Effector memory CD4-positive, alpha-beta T cell (primary cell): ENCODE measurements around the gene GNG4.
"Not testable (repeated sequence)": the region's sequence is repeated elsewhere in the genome, so short reads cannot be mapped to it uniquely, and the experiment has no call there.

Experiments used
- DNase-seq, 3 donors: peaks; one replicate each; pipeline ENCODE4 v3.0.0-alpha.2; 2020
- H3K27ac ChIP-seq: 2 replicates; pipeline ENCODE4 v1.7.0; 2013; ENCODE audit warnings: mild to moderate bottlenecking, low read length, moderate library complexity; ENCODE audit not compliant: insufficient read depth, poor library complexity, severe bottlenecking
- H3K27me3 ChIP-seq: replicated peaks from 2 replicates; pipeline ENCODE4 v1.7.0; 2013; ENCODE audit warnings: mild to moderate bottlenecking, low read length; ENCODE audit not compliant: insufficient read depth, control insufficient read depth, poor library complexity, severe bottlenecking
- H3K36me3 ChIP-seq: 2 replicates; pipeline ENCODE4 v1.7.0; 2013; ENCODE audit warnings: mild to moderate bottlenecking, low read length, moderate library complexity; ENCODE audit not compliant: control insufficient read depth, insufficient read depth
- H3K4me1 ChIP-seq: 2 replicates; pipeline ENCODE4 v1.7.0; 2013; ENCODE audit warnings: low read length, mild to moderate bottlenecking; ENCODE audit not compliant: control insufficient read depth, insufficient read depth, poor library complexity, severe bottlenecking
- H3K4me3 ChIP-seq: 2 replicates; pipeline ENCODE4 v1.7.0; 2013; ENCODE audit warnings: low read length, low read depth, mild to moderate bottlenecking; ENCODE audit not compliant: insufficient read depth, poor library complexity, severe bottlenecking
- H3K9me3 ChIP-seq: 2 replicates; pipeline ENCODE4 v1.7.0; 2013; ENCODE audit warnings: mild to moderate bottlenecking, low read length, moderate library complexity; ENCODE audit not compliant: control insufficient read depth

GNG4 gene

GRCh38 chr1:235546369-235547155, 103.0 kb downstream of the GNG4 start:
- H3K4me1 ChIP-seq, H3K36me3 ChIP-seq, DNase-seq, H3K27ac ChIP-seq, H3K9me3 ChIP-seq, H3K27me3 ChIP-seq, H3K4me3 ChIP-seq: not testable (repeated sequence)

GRCh38 chr1:235545292-235545930, 104.2 kb downstream of the GNG4 start:
- Histone ChIP-seq H3K9me3 (no peaks in the 10 kb centered on the region), H3K36me3 (no peaks in the 10 kb centered on the region), H3K27me3 (no peaks in the 10 kb centered on the region), H3K4me3 (no peak overlapping the region), H3K4me1 (no peaks in the 10 kb centered on the region), H3K27ac (no peak overlapping the region)
- no peak for DNase-seq

- H3K36me3 ChIP-seq, H3K27me3 ChIP-seq, H3K4me3 ChIP-seq, H3K27ac ChIP-seq, DNase-seq, H3K4me1 ChIP-seq, H3K9me3 ChIP-seq: not testable (repeated sequence)
Measured at GRCh38 chr1:235542845-235543244, 106.7 kb downstream of the GNG4 start.

- Histone ChIP-seq H3K4me3 (no peak overlapping the region), H3K27ac (no peak overlapping the region), H3K36me3 (no peaks in the 10 kb centered on the region), H3K9me3 (no peaks in the 10 kb centered on the region), H3K27me3 (no peaks in the 10 kb centered on the region), H3K4me1 (no peaks in the 10 kb centered on the region)
- DNase-seq, result no peak
Measured at GRCh38 chr1:235533476-235534168, 116.0 kb downstream of the GNG4 start.

- H3K27ac ChIP-seq, result no peak overlapping the region
- no peak overlapping the region for H3K4me3 ChIP-seq
- H3K27me3 ChIP-seq, result no peaks in the 10 kb centered on the region
- no peaks in the 10 kb centered on the region for H3K36me3 ChIP-seq
- no peaks in the 10 kb centered on the region for H3K9me3 ChIP-seq
- no peaks in the 10 kb centered on the region for H3K4me1 ChIP-seq
- no peak for DNase-seq
Measured at GRCh38 chr1:235532360-235532759, 117.2 kb downstream of the GNG4 start.

GRCh38 chr1:235527196-235527814, 122.3 kb downstream of the GNG4 start:
- H3K27ac ChIP-seq, result no peak overlapping the region
- H3K4me1 ChIP-seq, result no peaks in the 10 kb centered on the region
- no peaks in the 10 kb centered on the region for H3K27me3 ChIP-seq
- H3K9me3 ChIP-seq, result no peaks in the 10 kb centered on the region
- no peak overlapping the region for H3K4me3 ChIP-seq
- DNase-seq, result no peak
- H3K36me3 ChIP-seq, result no peaks in the 10 kb centered on the region

- no peak for DNase-seq
- Histone ChIP-seq H3K27ac (no peak overlapping the region), H3K4me3 (no peak overlapping the region), H3K9me3 (no peaks in the 10 kb centered on the region), H3K27me3 (no peaks in the 10 kb centered on the region), H3K4me1 (no peaks in the 10 kb centered on the region), H3K36me3 (no peaks in the 10 kb centered on the region)
Measured at GRCh38 chr1:235525314-235525713, 124.3 kb downstream of the GNG4 start.

- Histone ChIP-seq H3K36me3 (no peaks in the 10 kb centered on the region), H3K4me3 (no peak overlapping the region), H3K9me3 (no peaks in the 10 kb centered on the region), H3K4me1 (no peaks in the 10 kb centered on the region), H3K27me3 (no peaks in the 10 kb centered on the region), H3K27ac (no peak overlapping the region)
- no peak for DNase-seq
Measured at GRCh38 chr1:235516862-235517446, 132.6 kb downstream of the GNG4 start.

GRCh38 chr1:235515844-235516512, 133.6 kb downstream of the GNG4 start:
- DNase-seq, result no peak
- Histone ChIP-seq H3K27ac (no peak overlapping the region), H3K4me3 (no peak overlapping the region), H3K9me3 (no peaks in the 10 kb centered on the region), H3K4me1 (no peaks in the 10 kb centered on the region), H3K27me3 (no peaks in the 10 kb centered on the region), H3K36me3 (no peaks in the 10 kb centered on the region)
